Right ventricle myocardium inferior (tissue), 1 donor: ENCODE results near the gene ZBTB8B. TPM values are rescaled to one million over a fixed set of nuclear protein-coding genes. Genes with fewer than 3 reads are reported as not detected.
"Not testable (repeated sequence)": the region's sequence is repeated elsewhere in the genome, so short reads cannot be mapped to it uniquely, and the experiment has no call there.

Experiments used
- ATAC-seq: fragments of 200-7000 bp; cut with Tn5 transposase; one replicate; pipeline ENCODE4 v1.9.1; 2020; ENCODE audit warnings: mild to moderate bottlenecking, moderate library complexity
- DNase-seq: peaks from one replicate; pipeline ENCODE4 v3.0.0; 2021; ENCODE audit errors: missing footprints
- intact Hi-C: fragments of 100-400 bp; cut with DNase I; formaldehyde crosslinking; loops from one replicate; pipeline ENCODE4 v1.11.0; 2022
- long read RNA-seq: library from polyadenylated mRNA; unstranded; transcript quantifications from one replicate; pipeline ENCODE4 v2.0.0, GENCODE V29; 2021
- total RNA-seq: library from RNA; stranded (reverse); fragmentation: NEBNext Ultra II Directional; extraction: Animal tissue kit (Norgen Biotek cat#: 25700); gene quantifications from one replicate; pipeline ENCODE4 v1.2.1, GENCODE V29; 2021
- donor health status: DM: no; HTN: yes; CAD: no; lungs with severe emphysema.

Gene ZBTB8B
- total RNA-seq: not detected
- long read RNA-seq: 0 reads

DNA sequence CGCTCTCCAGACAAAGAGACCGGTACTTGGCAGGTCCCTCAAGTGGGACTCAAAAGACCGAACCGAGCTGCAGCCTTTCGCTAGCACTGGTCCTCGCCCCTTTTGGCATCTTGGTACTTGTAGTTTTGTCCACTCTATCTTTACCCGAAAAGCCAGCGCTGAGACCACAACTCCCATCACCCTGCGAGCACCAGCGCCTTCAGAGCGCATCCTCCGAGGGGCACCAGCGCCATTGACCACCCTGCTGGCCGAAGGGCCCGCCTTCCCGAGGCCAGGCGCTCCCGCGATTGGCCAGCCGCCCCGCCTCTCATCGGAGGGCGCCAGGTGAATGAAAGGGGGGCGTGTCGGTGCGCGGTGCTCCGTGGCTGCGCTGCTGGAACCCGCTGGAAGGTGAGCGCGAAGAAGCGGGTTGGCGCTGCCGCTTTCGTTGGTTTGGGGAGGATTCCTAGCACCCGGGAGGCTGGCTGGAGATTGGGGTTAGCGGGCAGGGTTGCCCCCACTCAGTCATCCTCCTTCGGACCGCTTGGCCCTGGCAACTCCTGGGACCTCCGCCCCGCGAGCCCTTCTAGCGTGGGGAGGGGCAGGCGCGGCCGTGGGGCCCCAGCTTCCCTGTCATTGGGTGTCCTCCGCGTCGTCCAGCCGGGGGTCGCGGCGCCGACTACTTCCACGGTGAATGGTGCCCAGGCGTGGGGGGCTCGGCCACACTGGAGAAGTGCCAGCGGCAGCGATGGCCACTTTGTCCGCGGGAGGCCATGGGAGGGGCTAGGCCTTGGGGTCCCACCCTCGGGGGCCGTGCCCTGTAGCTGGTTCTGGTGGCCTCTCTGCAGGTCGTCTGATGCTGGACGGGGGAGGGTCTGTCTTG lies at the start of gene ZBTB8B:
ZBTB8B (plus strand) TSS at position 357 of the 862 bp plus-strand sequence. CDS start 5,553 bp downstream, outside the sequence.
- ATAC-seq (peak; percentile 88), DNase-seq (peak; percentile 77)
- intact Hi-C loops: no loop called here

DNA sequence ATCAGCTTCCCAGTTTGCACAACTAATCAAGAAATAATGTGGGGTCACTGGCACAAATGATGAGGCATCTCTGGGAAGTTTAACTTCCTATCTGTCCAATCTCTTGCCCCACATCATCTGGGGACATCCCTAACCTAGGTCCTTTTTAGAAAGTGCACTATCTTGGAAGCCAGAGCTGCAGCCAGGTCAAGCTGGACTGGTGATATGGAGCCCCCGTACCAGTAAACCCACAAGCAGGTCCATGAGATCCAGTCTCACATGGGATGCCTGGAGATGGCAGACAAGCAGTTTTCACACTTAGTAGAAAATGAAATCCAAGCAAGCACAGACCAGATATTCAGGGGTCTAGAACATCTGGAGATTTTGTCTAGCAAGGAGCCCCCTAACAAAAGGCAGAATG lies 43.1 kb upstream of the ZBTB8B start:
- DNase-seq (no peak), ATAC-seq (no peak)
- intact Hi-C loops: no loop called here

DNA sequence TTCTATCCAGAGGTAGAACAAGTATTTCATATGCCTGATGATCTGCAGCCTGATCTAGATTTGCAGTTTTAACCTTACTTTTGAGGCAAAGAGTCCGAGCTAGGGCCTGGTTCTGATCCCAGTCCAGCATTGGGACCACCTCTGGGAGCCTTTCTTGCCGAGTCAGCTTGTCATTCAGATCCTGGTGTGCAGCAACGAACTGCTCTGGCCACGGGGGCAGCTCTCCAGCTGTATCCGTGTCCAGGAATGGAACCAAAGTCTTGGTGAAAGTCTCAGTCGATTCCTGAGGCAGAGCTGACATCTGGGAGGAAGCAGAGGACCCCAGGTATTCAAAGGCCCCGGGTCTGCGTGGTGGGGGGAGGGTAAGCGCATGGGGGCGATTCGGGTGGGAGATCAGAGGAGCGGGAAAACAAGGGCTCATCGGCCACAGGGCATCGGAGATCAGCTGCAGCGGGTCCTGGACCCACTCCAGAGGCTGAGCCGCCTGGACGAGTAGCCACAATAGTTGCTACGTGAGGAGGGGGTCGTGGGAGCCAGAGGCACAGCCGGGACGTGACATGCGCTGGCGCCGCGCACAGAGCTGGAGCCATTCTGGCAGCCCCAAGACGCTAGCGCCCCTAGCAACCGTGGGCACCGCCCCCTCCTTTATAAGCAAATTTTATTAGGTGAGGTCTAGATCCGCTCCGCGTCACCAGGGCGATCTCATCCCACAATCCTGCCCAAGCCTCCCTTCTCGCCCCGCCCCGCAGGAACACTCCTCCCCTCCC lies 38.2 kb upstream of the ZBTB8B start:
- intact Hi-C loops: no loop called here
- DNase-seq (no peak), ATAC-seq (peak; percentile 28)

DNA sequence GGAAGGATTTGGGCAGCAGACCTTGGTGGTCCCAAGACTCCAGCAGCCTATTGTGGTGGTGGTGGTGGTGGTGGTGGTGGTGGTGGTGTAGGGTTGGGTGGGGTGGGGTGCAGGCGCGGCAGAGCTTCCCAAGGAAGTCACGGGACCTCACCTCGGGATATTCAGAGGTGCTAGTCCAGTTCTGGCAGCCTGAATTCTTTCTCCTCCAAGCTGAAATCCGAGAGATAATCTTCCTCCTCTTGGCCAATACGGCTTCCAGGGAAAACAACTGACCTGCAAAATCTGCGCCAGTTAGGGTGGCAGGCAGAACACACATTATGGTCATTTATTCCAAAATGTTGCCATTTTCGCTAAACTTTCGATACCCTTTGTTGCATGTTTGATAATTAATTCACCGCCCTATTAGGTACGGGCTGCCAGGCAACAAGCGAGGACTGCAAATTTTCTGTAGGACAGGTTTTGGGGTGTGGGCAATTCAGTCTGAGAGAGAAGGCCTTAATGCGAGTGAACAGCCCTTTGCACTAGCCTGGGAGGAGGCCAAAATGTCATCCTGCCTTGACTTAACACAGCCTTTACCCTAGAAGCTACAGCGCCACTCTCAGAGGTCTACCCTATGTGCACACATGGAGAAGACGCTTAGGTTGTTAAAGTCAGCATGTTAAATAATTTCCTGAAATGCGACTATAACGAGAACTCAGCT lies 37.5 kb upstream of the ZBTB8B start:
- no peak for ATAC-seq

DNA sequence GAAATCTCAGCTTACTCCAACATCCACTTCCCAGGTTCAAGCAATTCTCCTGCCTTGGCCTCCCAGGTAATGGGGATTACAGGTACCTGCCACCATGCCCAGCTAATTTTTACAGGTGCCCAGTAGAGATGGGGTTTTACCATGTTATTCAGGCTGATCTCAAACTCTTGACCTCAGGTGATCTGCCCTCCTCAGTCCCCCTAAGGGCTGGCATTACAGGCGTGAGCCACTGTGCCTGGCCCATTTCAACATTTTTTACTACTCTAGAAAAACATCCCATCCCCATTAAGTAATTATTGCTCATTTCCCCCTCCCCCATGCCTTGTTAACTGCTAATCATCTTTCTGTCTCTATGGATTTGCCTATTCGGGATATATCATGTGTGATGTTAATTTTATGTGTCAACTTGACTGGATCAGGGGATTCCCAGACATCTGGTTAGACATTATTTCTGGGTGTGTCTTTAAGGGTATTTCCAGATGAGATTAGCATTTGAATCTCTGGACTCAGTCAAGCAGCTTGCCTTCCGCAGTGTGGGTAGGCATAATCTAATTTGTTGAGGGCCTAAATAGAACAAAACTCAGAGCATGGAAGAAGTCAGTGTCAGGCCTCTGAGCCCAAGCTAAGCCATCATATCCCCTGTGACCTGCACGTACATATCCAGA lies 33.0 kb upstream of the ZBTB8B start:
- intact Hi-C loops: no loop called here
- no peak for ATAC-seq
- no peak for DNase-seq

More for the DNA sequence above, 37.5 kb upstream of the ZBTB8B start:
- no peak for DNase-seq
- intact Hi-C loops: no loop called here

DNA sequence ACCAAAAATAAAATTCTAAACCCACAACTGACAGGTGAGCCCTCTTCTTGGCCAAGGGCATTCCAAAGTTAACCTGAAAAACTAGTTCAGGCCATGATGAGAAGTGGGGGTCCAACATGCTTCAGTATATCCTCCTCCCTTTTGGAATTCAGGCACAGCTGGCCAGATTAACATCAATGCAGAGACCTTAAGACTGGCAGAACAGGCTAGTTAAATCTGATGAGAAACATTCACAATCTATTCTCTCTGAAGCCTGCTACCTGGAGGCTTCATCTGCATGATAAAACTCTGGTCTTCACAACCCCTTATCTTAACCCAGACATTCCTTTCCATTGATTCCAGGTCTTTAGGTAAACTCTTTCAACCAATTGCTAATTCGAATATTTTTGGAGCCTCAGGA lies 26.7 kb upstream of the ZBTB8B start:
- intact Hi-C loops: no loop called here

DNA sequence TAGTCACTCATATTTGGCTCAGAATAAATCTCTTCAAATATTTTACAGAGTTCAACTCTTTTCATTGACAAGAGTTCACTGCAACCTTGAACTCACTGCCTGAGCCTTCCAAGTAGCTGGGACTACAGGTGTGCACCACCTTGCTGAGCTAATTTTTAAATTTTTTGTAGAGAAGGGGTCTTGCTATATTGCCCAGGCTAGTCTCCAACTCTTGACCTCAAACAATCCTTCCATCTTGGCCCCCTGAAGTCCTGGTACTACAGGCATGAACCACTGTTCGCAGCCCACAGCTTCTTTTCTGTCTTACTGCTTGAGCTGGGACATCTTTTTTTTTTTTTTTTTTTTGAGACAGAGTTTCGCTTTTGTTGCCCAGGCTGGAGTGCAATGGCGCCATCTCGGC lies 26.1 kb upstream of the ZBTB8B start:
- intact Hi-C loops, DNase-seq, ATAC-seq: not testable (repeated sequence)

More for the DNA sequence above, 26.7 kb upstream of the ZBTB8B start:
- no peak for DNase-seq
- ATAC-seq: no peak

DNA sequence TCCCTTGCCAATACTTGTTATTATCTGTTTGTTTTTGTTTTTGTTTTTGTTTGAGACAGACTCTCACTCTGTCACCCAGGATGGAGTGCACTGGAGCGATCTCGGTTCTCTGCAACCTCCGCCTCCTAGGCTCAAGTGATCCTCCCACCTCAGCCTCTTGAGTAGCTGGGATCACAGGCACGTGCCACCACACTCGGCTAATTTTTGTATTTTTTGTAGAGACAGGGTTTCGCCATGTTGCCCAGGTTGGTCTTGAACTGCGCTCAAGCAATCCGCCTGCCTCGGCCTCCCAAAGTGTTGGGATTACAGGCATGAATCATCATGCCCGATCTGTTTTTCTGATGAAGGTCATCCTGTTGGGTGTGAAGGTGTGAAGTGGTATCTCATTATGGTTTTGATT lies 23.4 kb upstream of the ZBTB8B start:
- intact Hi-C loops: loop anchor here (10.0 kb wide), 1 partner anchor 63 kb away; no protein-coding TSS in a partner anchor
- ATAC-seq, DNase-seq: not testable (repeated sequence)

DNA sequence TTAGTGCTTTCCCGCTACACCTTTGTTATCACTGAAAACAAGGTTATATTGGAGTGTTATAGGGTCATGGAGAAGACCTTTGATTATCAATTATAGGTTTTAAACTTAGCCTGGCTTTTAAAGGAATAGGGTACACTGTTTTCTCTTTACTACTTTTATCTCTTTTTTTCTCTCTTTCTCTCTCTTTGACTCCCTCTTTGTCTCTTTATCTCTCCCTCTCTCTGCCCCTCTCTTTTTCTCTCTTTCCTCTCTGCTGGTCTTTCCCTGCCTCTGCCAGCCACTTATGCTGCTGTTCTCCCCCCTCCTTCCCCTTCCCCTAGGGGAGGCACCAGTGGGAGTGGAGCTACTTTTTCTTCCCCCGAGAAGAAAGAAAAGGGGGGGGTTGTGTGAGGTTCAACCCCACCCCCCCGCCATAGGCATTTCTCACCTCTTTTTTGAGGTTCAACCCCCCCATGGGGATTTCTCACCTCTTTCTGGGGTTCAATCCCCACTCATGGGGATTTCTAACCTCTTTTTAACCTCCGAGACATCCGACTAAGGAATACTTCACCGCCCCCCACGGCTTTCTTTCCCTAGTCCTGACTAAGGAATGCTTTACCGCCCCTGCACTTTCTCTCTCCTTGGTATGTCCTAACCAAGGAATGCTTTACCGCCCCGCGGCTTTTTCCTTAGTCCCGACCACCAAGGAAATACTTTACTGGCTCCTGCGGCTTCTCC lies 17.2 kb upstream of the ZBTB8B start:
- DNase-seq: no peak
- ATAC-seq: no peak
- intact Hi-C loops: loop anchor here (10.0 kb wide), 1 partner anchor 57 kb away; no protein-coding TSS in a partner anchor

DNA sequence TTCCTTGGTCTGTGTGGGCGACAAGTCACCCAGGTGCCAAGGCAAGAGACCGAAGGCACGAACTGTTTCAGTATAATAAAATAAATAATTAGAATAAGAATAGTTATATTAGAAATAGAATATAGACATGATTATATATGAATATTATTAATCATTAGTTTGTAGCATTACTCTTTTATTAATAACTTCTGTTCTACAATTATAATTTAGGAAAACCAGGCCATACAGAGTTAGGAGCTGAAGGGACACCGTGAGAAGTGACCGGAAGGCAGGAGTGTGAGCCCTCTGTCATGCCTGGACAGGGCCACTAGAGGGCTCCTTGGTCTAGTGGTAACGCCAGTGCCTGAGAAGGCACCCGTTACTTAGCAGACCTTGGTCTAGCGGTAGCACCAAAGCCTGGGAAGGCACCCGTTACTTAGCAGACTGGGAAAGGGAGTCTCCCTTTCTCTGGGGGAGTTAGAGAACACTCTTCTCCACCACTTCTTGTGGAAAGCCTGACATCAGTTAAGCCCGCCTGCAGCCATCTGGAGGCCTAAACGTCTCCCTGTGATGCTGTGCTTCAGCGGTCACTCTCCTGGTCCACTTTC lies 16.6 kb upstream of the ZBTB8B start:
- intact Hi-C loops: loop anchor here (10.0 kb wide), 1 partner anchor 57 kb away; no protein-coding TSS in a partner anchor
- ATAC-seq: not testable (repeated sequence)
- DNase-seq: peak; percentile 69

DNA sequence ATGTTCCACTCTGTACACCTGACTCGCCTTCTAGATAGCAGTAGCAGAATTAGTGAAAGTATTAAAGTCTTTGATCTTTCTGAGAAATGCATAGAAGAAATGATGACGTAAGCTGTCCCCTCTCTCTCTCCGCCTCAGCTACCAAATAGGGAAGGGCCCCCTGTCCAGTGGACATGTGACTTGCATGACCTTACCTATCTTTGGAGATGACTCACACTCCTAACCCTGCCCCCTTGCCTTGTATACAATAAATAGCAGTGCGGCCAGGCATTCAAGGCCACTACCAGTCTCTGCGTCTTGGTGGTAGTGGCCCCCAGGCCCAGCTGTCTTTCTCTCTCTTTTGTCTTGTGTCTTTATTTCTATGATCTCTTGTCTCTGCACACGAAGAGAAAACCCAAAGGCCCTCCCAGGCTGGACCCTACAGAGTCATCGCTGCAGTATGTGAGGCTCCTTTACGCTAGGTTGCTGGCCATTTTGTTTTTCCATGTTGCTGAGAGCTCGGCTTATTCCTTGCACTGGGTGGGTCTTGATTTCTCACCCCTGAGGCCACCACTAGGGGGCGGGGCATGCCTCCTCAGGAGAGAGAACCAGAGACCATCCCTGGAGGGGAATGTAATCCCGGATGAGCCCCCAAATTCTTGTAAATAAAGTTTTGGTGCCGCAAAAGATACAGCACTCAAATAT lies 16.0 kb upstream of the ZBTB8B start:
- no peak for DNase-seq
- ATAC-seq: no peak
- intact Hi-C loops: loop anchor here (10.0 kb wide), 1 partner anchor 56 kb away; no protein-coding TSS in a partner anchor

DNA sequence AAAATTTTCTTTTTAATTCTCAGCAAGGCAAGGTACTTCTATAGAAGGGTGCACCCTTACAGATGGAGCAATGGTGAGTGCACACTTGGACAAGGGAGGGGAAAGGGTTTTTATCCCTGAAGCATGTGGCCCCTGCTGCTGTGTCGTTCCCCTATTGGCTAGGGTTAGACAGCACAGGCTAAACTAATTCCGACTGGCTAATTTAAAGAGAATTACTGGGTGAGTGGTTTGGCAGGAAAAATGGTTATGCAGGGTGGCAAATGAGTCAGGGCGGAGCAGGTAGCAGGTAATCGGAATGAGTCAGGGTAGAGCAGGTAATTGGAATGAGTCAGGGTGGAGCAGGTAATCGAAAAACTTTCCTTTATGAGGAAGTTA lies 15.4 kb upstream of the ZBTB8B start:
- not testable (repeated sequence) for ATAC-seq, DNase-seq
- intact Hi-C loops: loop anchor here (10.0 kb wide), 1 partner anchor 55 kb away; no protein-coding TSS in a partner anchor

DNA sequence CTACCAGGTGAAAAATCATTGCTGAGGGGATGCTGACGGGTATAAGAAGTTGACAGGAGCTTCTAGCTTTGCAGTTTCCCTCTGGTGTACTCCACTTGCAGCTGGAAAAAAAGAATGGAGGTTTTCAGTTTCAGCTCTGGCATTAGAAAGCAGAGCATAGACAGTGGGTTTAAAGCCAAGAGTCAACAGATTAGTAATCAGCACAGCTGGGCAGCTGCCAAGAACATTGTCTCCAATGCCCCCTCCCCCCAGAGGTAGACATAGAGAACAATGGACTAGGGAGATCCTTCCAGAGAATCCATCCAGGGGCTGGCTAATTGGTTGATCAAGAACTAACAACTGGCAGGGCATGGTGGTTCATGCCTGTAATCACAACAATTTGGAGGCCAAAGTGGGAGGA lies 10.1 kb upstream of the ZBTB8B start:
- ATAC-seq (no peak), DNase-seq (peak; percentile 71)
- intact Hi-C loops: no loop called here

DNA sequence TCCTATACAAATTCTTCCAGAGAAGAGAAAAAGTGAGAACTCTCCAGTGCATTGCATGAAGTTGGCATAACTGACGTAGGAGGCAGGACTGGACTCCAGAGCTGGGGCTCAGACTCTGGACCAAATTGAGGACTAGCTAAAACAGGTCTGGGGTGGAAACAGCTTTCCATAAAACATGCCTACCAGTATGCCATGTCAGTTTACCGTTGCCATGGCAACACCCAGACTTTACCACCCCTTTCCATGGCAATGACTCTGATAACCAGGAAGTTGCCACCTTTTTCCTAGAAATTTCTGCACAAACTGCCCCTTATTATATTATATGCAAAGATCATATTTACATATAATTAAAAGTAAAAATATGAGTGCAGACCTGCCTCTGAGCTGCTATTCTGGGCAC lies 8.9 kb upstream of the ZBTB8B start:
- intact Hi-C loops: no loop called here
- no peak for ATAC-seq
- no peak for DNase-seq

DNA sequence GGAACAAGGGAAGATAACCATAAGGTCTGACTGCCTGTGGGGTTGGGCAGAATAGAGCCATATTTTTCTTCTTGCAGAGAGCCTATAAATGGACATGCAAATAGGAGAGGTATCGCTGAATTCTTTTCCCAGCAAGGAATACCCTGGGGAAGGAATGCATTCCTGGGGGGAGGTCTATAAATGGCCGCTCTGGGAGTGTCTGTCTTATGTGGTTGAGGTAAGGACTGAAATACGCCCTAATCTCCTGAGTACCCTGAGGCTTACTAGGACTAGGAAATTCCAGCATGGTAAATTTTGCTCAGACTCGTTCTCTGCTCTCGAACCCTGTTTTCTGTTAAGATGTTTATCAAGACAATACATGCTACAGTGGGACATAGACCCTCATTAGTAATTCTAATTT lies 6.1 kb upstream of the ZBTB8B start:
- DNase-seq, intact Hi-C loops, ATAC-seq: not testable (repeated sequence)

DNA sequence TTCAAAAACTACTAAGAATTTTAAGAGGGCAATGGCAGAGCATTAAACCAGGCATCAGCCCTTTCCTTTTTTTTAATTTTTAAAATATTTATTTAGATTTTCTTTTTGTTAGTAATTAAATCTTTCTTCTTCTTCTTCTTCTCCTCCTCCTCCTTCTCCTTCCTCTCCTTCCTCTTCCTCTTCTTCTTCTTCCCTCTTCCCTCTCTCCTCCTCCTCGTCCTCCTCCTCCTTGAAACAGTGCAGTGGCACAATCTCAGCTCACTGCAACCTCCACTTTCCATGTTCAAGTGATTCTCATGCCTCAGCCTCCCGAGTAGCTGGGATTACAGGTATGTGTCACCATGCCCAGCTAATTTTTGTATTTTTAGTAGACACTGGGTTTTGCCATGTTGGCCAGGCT lies 1.9 kb upstream of the ZBTB8B start:
- ATAC-seq, intact Hi-C loops, DNase-seq: not testable (repeated sequence)

DNA sequence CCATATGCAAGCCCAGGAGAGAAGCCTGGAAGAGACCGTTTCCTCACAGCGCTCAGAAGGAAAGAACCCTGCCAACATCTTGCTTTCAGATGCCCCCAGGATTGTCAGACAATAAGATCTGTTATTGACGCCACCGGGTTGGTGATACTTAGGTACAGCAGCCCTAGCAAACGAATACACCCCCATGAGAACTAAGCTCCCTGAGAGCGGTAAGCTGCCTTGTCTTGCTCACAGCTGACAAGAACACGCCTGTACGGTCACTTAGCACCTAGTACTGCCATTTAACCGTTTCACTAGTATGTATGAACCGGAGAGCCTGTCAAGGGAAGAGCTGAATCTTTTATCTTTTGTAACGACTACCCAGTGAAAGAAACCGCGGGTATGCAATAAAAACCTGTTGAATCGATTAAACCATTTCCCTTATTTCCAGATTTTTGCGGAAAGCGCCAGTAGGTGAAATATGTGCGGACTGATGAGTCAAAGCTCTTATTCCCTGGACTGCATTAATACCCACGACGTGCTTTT lies 619 bp upstream of the ZBTB8B start:
- ATAC-seq (no peak), DNase-seq (no peak)
- intact Hi-C loops: no loop called here
